ENCODE measurements around the gene COL3A1. TPM values are rescaled to one million over a fixed set of nuclear protein-coding genes. Genes with fewer than 3 reads are reported as not detected.

Gene COL3A1
- total and polyA plus RNA-seq, 9 of the 15 experiments (the other 6 are each of a cell fraction or from before 2014, with no cell fraction given) = 0.01 to 0.71 (median 0.07) TPM; not detected in 2

GRCh38 chr2:188970211-188970610 lies 4.0 kb upstream of the COL3A1 start:
- Histone ChIP-seq H3K27ac (ENCODE audit: extremely low read depth, low read depth, low read length) (no peak overlapping the region), H2AFZ (ENCODE audit: low read depth, low read length) (no peak overlapping the region), H3K4me1 (replicated peaks in 1 of 2; ENCODE audit: control insufficient read depth in 2 of 2, insufficient read depth in 2 of 2, low read length in 2 of 2) (no peaks in the 10 kb centered on the region), H4K20me1 (replicated peaks; ENCODE audit: control insufficient read depth, insufficient read depth, low read length) (no peaks in the 10 kb centered on the region), H3K27me3 (ENCODE audit: control insufficient read depth in 2 of 2, insufficient read depth in 2 of 2, low read length in 2 of 2) (no peaks in the 10 kb centered on the region), H3K4me3 (no peak overlapping the region), H3K9me1 (ENCODE audit: control insufficient read depth, insufficient read depth, low read length) (no peaks in the 10 kb centered on the region), H3K79me2 (ENCODE audit: control insufficient read depth, insufficient read depth, low read length) (no peaks in the 10 kb centered on the region), H3K9me3 (replicated peaks; ENCODE audit: control insufficient read depth, insufficient read depth, low read depth, low read length) (no peaks in the 10 kb centered on the region), H3K9ac (ENCODE audit: insufficient read depth in 1 of 2, low read depth in 2 of 2, low read length in 2 of 2) (no peak overlapping the region), H3K4me2 (ENCODE audit: insufficient read depth, low read length) (no peak overlapping the region), H3K36me3 (ENCODE audit: control insufficient read depth, insufficient read depth, low read length) (no peaks in the 10 kb centered on the region)
- TF ChIP-seq BCL6 (CRISPR knock-in tag; IDR thresholded peaks at IDR 0.05) (no peak), KLF13 (tag; IDR thresholded peaks at IDR 0.05; ENCODE audit: borderline replicate concordance, low read depth) (no peak), ILK (tag; IDR thresholded peaks at IDR 0.05; ENCODE audit: borderline replicate concordance, low read depth) (no peak), PRMT5 (CRISPR knock-in tag; IDR thresholded peaks at IDR 0.05) (no peak), GABPA (tag; conservative IDR thresholded peaks at IDR 0.05; ENCODE audit: low read depth) (no peak), ZNF436 (CRISPR knock-in tag; IDR thresholded peaks at IDR 0.05) (no peak), ZNF511 (CRISPR knock-in tag; IDR thresholded peaks at IDR 0.05) (no peak), CBFA2T2 (conservative IDR thresholded peaks at IDR 0.05) (no peak), SIN3A (IDR thresholded peaks at IDR 0.05; ENCODE audit: borderline replicate concordance in 2 of 2, control insufficient read depth in 1 of 2, low read depth in 2 of 2, low read length in 2 of 2) (no peak), ZNF146 (CRISPR knock-in tag; IDR thresholded peaks at IDR 0.05; ENCODE audit: unreplicated experiment) (no peak), PTRF (tag; IDR thresholded peaks at IDR 0.05) (no peak)
- ChIA-PET POLR2A (no interaction called here), CTCF (ENCODE audit: low intra/inter-chr PET ratio) (no interaction called here)
- intact Hi-C loops (cut with micrococcal nuclease) (loop anchor here (10.0 kb wide), 1 partner anchor 445 kb away; no protein-coding TSS in a partner anchor), in situ Hi-C loops (cut with MboI) (no loop called here)
- ATAC-seq (no peak), FAIRE-seq (no peak), DNase-seq (ENCODE audit: extremely low read depth in 1 of 4, low spot score in 3 of 4) (no peak)
- no TSS peak for BruUV-seq (replicated peaks)
- WGBS (ENCODE audit: insufficient coverage, low coverage, missing lambda C conversion rate) = 0% methylated on average over 1 of the region's 1 CpG
